ENCODE results near the gene NDUFS6.

NDUFS6 gene

GRCh38 chr5:1801222-1801966 is at the start of gene NDUFS6:
NDUFS6 (plus strand) TSS chr5:1801407; CDS start chr5:1801418, 11 bp downstream.
- peak; percentile 70 for DNase-seq

GRCh38 chr5:1751864-1752822 is 49.1 kb upstream of the NDUFS6 start:
- DNase-seq, result no peak

- no peak for DNase-seq
Measured at GRCh38 chr5:1752881-1753280, 48.3 kb upstream of the NDUFS6 start.

- DNase-seq, result no peak
Measured at GRCh38 chr5:1753490-1753889, 47.7 kb upstream of the NDUFS6 start.

GRCh38 chr5:1754531-1755220 is 46.5 kb upstream of the NDUFS6 start:
- no peak for DNase-seq

GRCh38 chr5:1755321-1755949 is 45.8 kb upstream of the NDUFS6 start:
- DNase-seq, result no peak

- no peak for DNase-seq
Measured at GRCh38 chr5:1756481-1756880, 44.7 kb upstream of the NDUFS6 start.

- no peak for DNase-seq
Measured at GRCh38 chr5:1757511-1757910, 43.7 kb upstream of the NDUFS6 start.

GRCh38 chr5:1758574-1758973 is 42.6 kb upstream of the NDUFS6 start:
- no peak for DNase-seq

- DNase-seq, result no peak
Measured at GRCh38 chr5:1759378-1759970, 41.7 kb upstream of the NDUFS6 start.

- DNase-seq, result no peak
Measured at GRCh38 chr5:1760231-1760630, 41.0 kb upstream of the NDUFS6 start.

- DNase-seq, result no peak
Measured at GRCh38 chr5:1760656-1761452, 40.4 kb upstream of the NDUFS6 start.

- no peak for DNase-seq
Measured at GRCh38 chr5:1761453-1761755, 39.8 kb upstream of the NDUFS6 start.

GRCh38 chr5:1762121-1762882 is 38.9 kb upstream of the NDUFS6 start:
- DNase-seq, result no peak

GRCh38 chr5:1762883-1763547 is 38.2 kb upstream of the NDUFS6 start:
- no peak for DNase-seq

- no peak for DNase-seq
Measured at GRCh38 chr5:1763548-1763911, 37.7 kb upstream of the NDUFS6 start.

- no peak for DNase-seq
Measured at GRCh38 chr5:1763960-1764605, 37.1 kb upstream of the NDUFS6 start.

- no peak for DNase-seq
Measured at GRCh38 chr5:1764606-1764960, 36.6 kb upstream of the NDUFS6 start.

- DNase-seq, result no peak
Measured at GRCh38 chr5:1765141-1765879, 35.9 kb upstream of the NDUFS6 start.

Data from NCI-H2107 (cell line).